Stimulated activated effector memory CD8-positive, alpha-beta T cell treated with anti-CD3 and anti-CD28 coated beads, Interleukin-12 subunit alpha, Interleukin-12 subunit beta, amount 100 ng/mL, for 72 hours (primary cell): Measurements from ENCODE around the gene C16orf74.

Experiments
- ATAC-seq: fragments of 150-1000 bp; cut with Tn5 transposase; 2 replicates; pipeline ENCODE4 v1.10.0; 2021
- DNase-seq, 2 donors: peaks; one replicate each; pipeline ENCODE4 v3.0.0; 2021 to 2022; ENCODE audit warnings: low spot score in 2 of 2
- H3K27ac Mint-ChIP-seq: one replicate; pipeline ENCODE4 v1.8.0; 2022; ENCODE audit warnings: mild to moderate bottlenecking, mixed read lengths
- H3K36me3 Mint-ChIP-seq: one replicate; pipeline ENCODE4 v1.8.0; 2022; ENCODE audit warnings: mild to moderate bottlenecking, mixed read lengths
- H3K4me1 Mint-ChIP-seq: one replicate; pipeline ENCODE4 v1.8.0; 2022; ENCODE audit warnings: mixed read lengths
- H3K4me3 Mint-ChIP-seq: one replicate; pipeline ENCODE4 v1.8.0; 2022; ENCODE audit warnings: mild to moderate bottlenecking, mixed read lengths
- H3K9me3 Mint-ChIP-seq: one replicate; pipeline ENCODE4 v1.8.0; 2022; ENCODE audit warnings: mixed read lengths

Gene C16orf74

GRCh38 chr16:85750827-85751697 lies at the start of gene C16orf74:
C16orf74 (minus strand) TSS chr16:85751096; CDS start chr16:85735217, 15,879 bp downstream.
- peak within 1 kb of the TSS; percentile 16 for H3K27ac Mint-ChIP-seq
- no peaks in the 10 kb centered on the region for H3K36me3 Mint-ChIP-seq
- no peaks in the 10 kb centered on the region for H3K9me3 Mint-ChIP-seq
- peaks cover 23% of the 10 kb centered on the region for H3K4me1 Mint-ChIP-seq
- DNase-seq, result no peak
- H3K4me3 Mint-ChIP-seq, result peak within 1 kb of the TSS; percentile 73
- ATAC-seq, result peak; percentile 76

GRCh38 chr16:85800321-85800669 lies 49.4 kb upstream of the C16orf74 start:
- peak overlapping the region; percentile 82 for H3K4me3 Mint-ChIP-seq
- H3K9me3 Mint-ChIP-seq, result no peaks in the 10 kb centered on the region
- ATAC-seq (peak; percentile 50), DNase-seq (no peak)
- H3K4me1 Mint-ChIP-seq, result peaks cover 51% of the 10 kb centered on the region
- H3K36me3 Mint-ChIP-seq, result peaks cover 71% of the 10 kb centered on the region
- H3K27ac Mint-ChIP-seq, result peak overlapping the region; percentile 95

- DNase-seq (peak; percentile 92 to 96), ATAC-seq (peak; percentile 94)
- Mint-ChIP-seq H3K4me1 (peaks cover 56% of the 10 kb centered on the region), H3K36me3 (peaks cover 67% of the 10 kb centered on the region), H3K9me3 (no peaks in the 10 kb centered on the region), H3K27ac (peak within 1 kb of the TSS; percentile 95), H3K4me3 (peak within 1 kb of the TSS; percentile 82)
Observed at GRCh38 chr16:85799497-85800320, 48.8 kb upstream of the C16orf74 start, which contains the start of the genes COX4I1 and EMC8. COX4I1 (plus strand) TSS chr16:85799695; CDS start chr16:85801206, 1,511 bp downstream. EMC8 (minus strand) TSS chr16:85799544; CDS start chr16:85799295, 249 bp downstream.

GRCh38 chr16:85798901-85799496 lies 48.1 kb upstream of the C16orf74 start:
- DNase-seq, result peak in 1 of 2 donors; percentile 64
- Mint-ChIP-seq H3K4me3 (peak overlapping the region; percentile 82), H3K36me3 (peaks cover 65% of the 10 kb centered on the region), H3K9me3 (no peaks in the 10 kb centered on the region), H3K27ac (peak overlapping the region; percentile 95), H3K4me1 (peaks cover 56% of the 10 kb centered on the region)
- ATAC-seq, result peak; percentile 57

- Mint-ChIP-seq H3K4me1 (peaks cover 51% of the 10 kb centered on the region), H3K27ac (peak overlapping the region; percentile 95), H3K36me3 (peaks cover 61% of the 10 kb centered on the region), H3K4me3 (peak overlapping the region; percentile 82), H3K9me3 (no peaks in the 10 kb centered on the region)
- no peak for DNase-seq
- ATAC-seq, result no peak
Observed at GRCh38 chr16:85798283-85798776, 47.4 kb upstream of the C16orf74 start.

GRCh38 chr16:85796599-85796998 lies 45.7 kb upstream of the C16orf74 start:
- DNase-seq (no peak), ATAC-seq (no peak)
- Mint-ChIP-seq H3K9me3 (no peaks in the 10 kb centered on the region), H3K4me3 (peak overlapping the region; percentile 82), H3K4me1 (peaks cover 55% of the 10 kb centered on the region), H3K36me3 (peaks cover 52% of the 10 kb centered on the region), H3K27ac (peak overlapping the region; percentile 63)

- DNase-seq (no peak), ATAC-seq (no peak)
- Mint-ChIP-seq H3K36me3 (peaks cover 52% of the 10 kb centered on the region), H3K9me3 (no peaks in the 10 kb centered on the region), H3K4me3 (no peak overlapping the region), H3K4me1 (peaks cover 55% of the 10 kb centered on the region), H3K27ac (peak overlapping the region; percentile 63)
Observed at GRCh38 chr16:85796152-85796551, 45.3 kb upstream of the C16orf74 start.

GRCh38 chr16:85794696-85795095 lies 43.8 kb upstream of the C16orf74 start:
- H3K4me1 Mint-ChIP-seq, result peaks cover 54% of the 10 kb centered on the region
- no peak for DNase-seq
- H3K4me3 Mint-ChIP-seq, result no peak overlapping the region
- peak overlapping the region; percentile 54 for H3K27ac Mint-ChIP-seq
- no peak for ATAC-seq
- H3K36me3 Mint-ChIP-seq, result peaks cover 55% of the 10 kb centered on the region
- no peaks in the 10 kb centered on the region for H3K9me3 Mint-ChIP-seq

GRCh38 chr16:85793662-85794298 lies 42.9 kb upstream of the C16orf74 start:
- Mint-ChIP-seq H3K27ac (peak overlapping the region; percentile 44), H3K4me1 (peaks cover 54% of the 10 kb centered on the region), H3K9me3 (no peaks in the 10 kb centered on the region), H3K36me3 (peaks cover 62% of the 10 kb centered on the region), H3K4me3 (no peak overlapping the region)
- ATAC-seq, result no peak
- DNase-seq, result no peak

- no peak for ATAC-seq
- no peak for DNase-seq
- no peaks in the 10 kb centered on the region for H3K9me3 Mint-ChIP-seq
- peaks cover 41% of the 10 kb centered on the region for H3K4me1 Mint-ChIP-seq
- H3K27ac Mint-ChIP-seq, result no peak overlapping the region
- H3K36me3 Mint-ChIP-seq, result peaks cover 66% of the 10 kb centered on the region
- no peak overlapping the region for H3K4me3 Mint-ChIP-seq
Observed at GRCh38 chr16:85789773-85790172, 38.9 kb upstream of the C16orf74 start.

GRCh38 chr16:85788819-85789218 lies 37.9 kb upstream of the C16orf74 start:
- peaks cover 68% of the 10 kb centered on the region for H3K36me3 Mint-ChIP-seq
- no peak overlapping the region for H3K4me3 Mint-ChIP-seq
- DNase-seq (no peak), ATAC-seq (no peak)
- H3K4me1 Mint-ChIP-seq, result peaks cover 41% of the 10 kb centered on the region
- no peak overlapping the region for H3K27ac Mint-ChIP-seq
- H3K9me3 Mint-ChIP-seq, result no peaks in the 10 kb centered on the region

- no peaks in the 10 kb centered on the region for H3K9me3 Mint-ChIP-seq
- H3K27ac Mint-ChIP-seq, result peak overlapping the region; percentile 12
- DNase-seq (no peak), ATAC-seq (no peak)
- H3K36me3 Mint-ChIP-seq, result peaks cover 76% of the 10 kb centered on the region
- H3K4me1 Mint-ChIP-seq, result peaks cover 28% of the 10 kb centered on the region
- H3K4me3 Mint-ChIP-seq, result no peak overlapping the region
Observed at GRCh38 chr16:85785927-85786326, 35.0 kb upstream of the C16orf74 start.

- H3K9me3 Mint-ChIP-seq, result no peaks in the 10 kb centered on the region
- no peak for DNase-seq
- no peak for ATAC-seq
- H3K36me3 Mint-ChIP-seq, result peaks cover 77% of the 10 kb centered on the region
- peaks cover 22% of the 10 kb centered on the region for H3K4me1 Mint-ChIP-seq
- H3K27ac Mint-ChIP-seq, result no peak overlapping the region
- no peak overlapping the region for H3K4me3 Mint-ChIP-seq
Observed at GRCh38 chr16:85784813-85785212, 33.9 kb upstream of the C16orf74 start.

- H3K36me3 Mint-ChIP-seq, result peaks cover 78% of the 10 kb centered on the region
- DNase-seq, result no peak
- no peak for ATAC-seq
- H3K27ac Mint-ChIP-seq, result peak overlapping the region; percentile 48
- no peaks in the 10 kb centered on the region for H3K9me3 Mint-ChIP-seq
- peaks cover 35% of the 10 kb centered on the region for H3K4me1 Mint-ChIP-seq
- H3K4me3 Mint-ChIP-seq, result no peak overlapping the region
Observed at GRCh38 chr16:85783441-85783840, 32.5 kb upstream of the C16orf74 start.
